NCI-H187 (cell line): ENCODE measurements around the gene DHX58.
"Not testable (repeated sequence)": the region's sequence is repeated elsewhere in the genome, so short reads cannot be mapped to it uniquely, and the experiment has no call there.

Source experiments
- DNase-seq, 2 experiments: peaks; one replicate each; lab custom pipeline; 2025; lab: John Stamatoyannopoulos, UW

The DHX58 gene

GRCh38 chr17:42112552-42113176 lies at the start of gene DHX58:
Gene DHX58 (minus strand): TSS chr17:42112714. CDS start chr17:42111892, 822 bp downstream.
- peak in 1 of 2 experiments; percentile 41 for DNase-seq

GRCh38 chr17:42160531-42160910 lies 48.0 kb upstream of the DHX58 start:
- DNase-seq = no peak

- DNase-seq = no peak
Measured at GRCh38 chr17:42159796-42160530, 47.4 kb upstream of the DHX58 start.

- DNase-seq = no peak
Measured at GRCh38 chr17:42155614-42156045, 43.1 kb upstream of the DHX58 start.

GRCh38 chr17:42153919-42154742 lies 41.6 kb upstream of the DHX58 start:
- DNase-seq = no peak

GRCh38 chr17:42146911-42147607 lies 34.5 kb upstream of the DHX58 start:
- DNase-seq = no peak

- DNase-seq = not testable (repeated sequence)
Measured at GRCh38 chr17:42143138-42143537, 30.6 kb upstream of the DHX58 start.

- no peak for DNase-seq
Measured at GRCh38 chr17:42142371-42142896, 29.9 kb upstream of the DHX58 start.

GRCh38 chr17:42141382-42141781 lies 28.9 kb upstream of the DHX58 start:
- DNase-seq = no peak

GRCh38 chr17:42140690-42141089 lies 28.2 kb upstream of the DHX58 start:
- DNase-seq = not testable (repeated sequence)

- DNase-seq = no peak
Measured at GRCh38 chr17:42138749-42139492, 26.4 kb upstream of the DHX58 start.

GRCh38 chr17:42136654-42137051 lies 24.1 kb upstream of the DHX58 start:
- no peak for DNase-seq

- no peak for DNase-seq
Measured at GRCh38 chr17:42135664-42136653, 23.4 kb upstream of the DHX58 start.

GRCh38 chr17:42135151-42135550 lies 22.6 kb upstream of the DHX58 start:
- DNase-seq = no peak

GRCh38 chr17:42133461-42134041 lies 21.0 kb upstream of the DHX58 start:
- peak; percentile 76 to 81 for DNase-seq

- peak; percentile 81 to 84 for DNase-seq
Measured at GRCh38 chr17:42132941-42133340, 20.4 kb upstream of the DHX58 start.

- no peak for DNase-seq
Measured at GRCh38 chr17:42131981-42132432, 19.5 kb upstream of the DHX58 start.

- no peak for DNase-seq
Measured at GRCh38 chr17:42131232-42131631, 18.7 kb upstream of the DHX58 start.

GRCh38 chr17:42130310-42130936 lies 17.9 kb upstream of the DHX58 start:
- no peak for DNase-seq
